ENCODE measurements around the gene SIRT5.
A peak's percentile ranks its signal among the peaks of the same experiment; 100 is the strongest.

Gene SIRT5

GRCh38 chr6:13660273-13660672 is 85.9 kb downstream of the SIRT5 start:
- no peak for TF ChIP-seq ZBTB21 (tag by site-specific recombination; IDR thresholded peaks at IDR 0.05)
- TF ChIP-seq GLIS1 (tag by site-specific recombination; IDR thresholded peaks at IDR 0.05): peak; percentile 25; the same call in 1 of the 2 replicates
- H3K9me3 ChIP-seq (ENCODE audit: control insufficient read depth, insufficient read depth, low read depth, low read length): no peaks in the 10 kb centered on the region
- no peak overlapping the region for H3K4me3 ChIP-seq (ENCODE audit: low read depth, low read length)
- H3K36me3 ChIP-seq (ENCODE audit: control insufficient read depth in 2 of 2, insufficient read depth in 1 of 2, low read length in 2 of 2): peaks cover 0 to 3% of the 10 kb centered on the region in 2 experiments; a peak in 1 of 3 replicates
- POLR2A ChIA-PET: no interaction called here
- H3K4me1 ChIP-seq (ENCODE audit: control insufficient read depth, insufficient read depth, low read length): peaks cover 16% of the 10 kb centered on the region
- no peak overlapping the region for H3K27ac ChIP-seq (ENCODE audit: extremely low read depth, low read depth, low read length)
- CTCF ChIA-PET: interaction anchor here (0.9 kb wide), 1 partner anchor 10 kb away, joined by 5 read pairs; no protein-coding TSS in a partner anchor

- TF ChIP-seq ZNF792 (tag by site-specific recombination; IDR thresholded peaks at IDR 0.05) (no peak), ZBTB21 (tag by site-specific recombination; IDR thresholded peaks at IDR 0.05) (no peak), ZNF692 (tag by site-specific recombination; IDR thresholded peaks at IDR 0.05) (no peak), HOXC10 (CRISPR knock-in tag; IDR thresholded peaks at IDR 0.05) (no peak), ZNF223 (tag by site-specific recombination; IDR thresholded peaks at IDR 0.05) (no peak), ZNF292 (tag by site-specific recombination; IDR thresholded peaks at IDR 0.05; ENCODE audit: borderline replicate concordance, low read depth) (no peak), ZSCAN18 (tag by site-specific recombination; IDR thresholded peaks at IDR 0.05) (no peak), ZNF596 (tag by site-specific recombination; IDR thresholded peaks at IDR 0.05) (no peak), ZXDB (tag by site-specific recombination; IDR thresholded peaks at IDR 0.05) (no peak), ZNF837 (tag by site-specific recombination; IDR thresholded peaks at IDR 0.05) (no peak)
- ChIA-PET CTCF (interaction anchor here (0.9 kb wide), 2 partner anchors 10 to 46 kb away, joined by 3 to 5 read pairs; partner anchors contain the start of gene NOL7), POLR2A (no interaction called here)
- peaks cover 0 to 3% of the 10 kb centered on the region in 2 experiments; a peak in 1 of 3 replicates for H3K36me3 ChIP-seq (ENCODE audit: control insufficient read depth in 2 of 2, insufficient read depth in 1 of 2, low read length in 2 of 2)
- no peak overlapping the region for H3K27ac ChIP-seq (ENCODE audit: extremely low read depth, low read depth, low read length)
- H3K4me1 ChIP-seq (ENCODE audit: control insufficient read depth, insufficient read depth, low read length): peaks cover 22% of the 10 kb centered on the region
- no peaks in the 10 kb centered on the region for H3K9me3 ChIP-seq (ENCODE audit: control insufficient read depth, insufficient read depth, low read depth, low read length)
- no peak overlapping the region for H3K4me3 ChIP-seq (ENCODE audit: low read depth, low read length)
Measured at GRCh38 chr6:13660893-13661292, 86.5 kb downstream of the SIRT5 start.

- H3K9me3 ChIP-seq (ENCODE audit: control insufficient read depth, insufficient read depth, low read depth, low read length): no peaks in the 10 kb centered on the region
- H3K27ac ChIP-seq (ENCODE audit: extremely low read depth, low read depth, low read length): no peak overlapping the region
- no peak for TF ChIP-seq ZNF335 (tag by site-specific recombination; conservative IDR thresholded peaks at IDR 0.05)
- no peak for TF ChIP-seq ZNF677 (tag by site-specific recombination; IDR thresholded peaks at IDR 0.05)
- TF ChIP-seq ZNF560 (tag by site-specific recombination; IDR thresholded peaks at IDR 0.05; ENCODE audit: borderline replicate concordance): no peak
- TF ChIP-seq IKZF3 (tag by site-specific recombination; IDR thresholded peaks at IDR 0.05): no peak
- TF ChIP-seq PRDM1 (tag by site-specific recombination; IDR thresholded peaks at IDR 0.05): no peak
- TF ChIP-seq ELK4 (IDR thresholded peaks at IDR 0.05; ENCODE audit: borderline replicate concordance, low read depth, low read length): no peak
- TF ChIP-seq ZSCAN30 (tag by site-specific recombination; IDR thresholded peaks at IDR 0.05): no peak
- no peak for TF ChIP-seq ZNF16 (tag by site-specific recombination; IDR thresholded peaks at IDR 0.05; ENCODE audit: low read depth)
- no peak for TF ChIP-seq MYNN (tag by site-specific recombination; IDR thresholded peaks at IDR 0.05; ENCODE audit: borderline replicate concordance)
- no peak for TF ChIP-seq BCL11B (tag by site-specific recombination; IDR thresholded peaks at IDR 0.05; ENCODE audit: low read depth)
- no peak for TF ChIP-seq ZNF433 (tag by site-specific recombination; IDR thresholded peaks at IDR 0.05; ENCODE audit: low read depth)
- TF ChIP-seq ZNF18 (tag by site-specific recombination; IDR thresholded peaks at IDR 0.05): no peak
- TF ChIP-seq EGR2 (tag by site-specific recombination; IDR thresholded peaks at IDR 0.05; ENCODE audit: low read depth): no peak
- TF ChIP-seq GLIS1 (tag by site-specific recombination; IDR thresholded peaks at IDR 0.05): no peak
- TF ChIP-seq MZF1 (tag by site-specific recombination; IDR thresholded peaks at IDR 0.05; ENCODE audit: borderline replicate concordance): no peak
- TF ChIP-seq ZNF660 (tag by site-specific recombination; IDR thresholded peaks at IDR 0.05): no peak
- TF ChIP-seq ZNF629 (tag by site-specific recombination; IDR thresholded peaks at IDR 0.05): no peak
- H3K4me3 ChIP-seq (ENCODE audit: low read depth, low read length): no peak overlapping the region
- peaks cover 0 to 3% of the 10 kb centered on the region in 2 experiments; a peak in 1 of 3 replicates for H3K36me3 ChIP-seq (ENCODE audit: control insufficient read depth in 2 of 2, insufficient read depth in 1 of 2, low read length in 2 of 2)
- ChIA-PET POLR2A (no interaction called here), CTCF (interaction anchor here (0.7 to 0.9 kb wide), 3 partner anchors 20 to 46 kb away, joined by 3 to 4 read pairs (median 3); partner anchors contain the start of gene NOL7)
- peaks cover 24% of the 10 kb centered on the region for H3K4me1 ChIP-seq (ENCODE audit: control insufficient read depth, insufficient read depth, low read length)
Measured at GRCh38 chr6:13661647-13662046, 87.2 kb downstream of the SIRT5 start.

Measured in HEK293 (cell line).